Measurements from ENCODE around the gene DDAH2. TPM values are rescaled to one million over a fixed set of nuclear protein-coding genes. Genes with fewer than 3 reads are reported as not detected.

The DDAH2 gene
- polyA plus RNA-seq, 1 donor from 2014 or later, result 386 TPM

- H3K27ac ChIP-seq (ENCODE audit: low read length), result no peak overlapping the region
- no peaks in the 10 kb centered on the region for H3K79me2 ChIP-seq (replicated peaks; ENCODE audit: insufficient read depth, low read length)
- H2AFZ ChIP-seq (ENCODE audit: low read depth, low read length), result no peak overlapping the region
- TF ChIP-seq POLR2AphosphoS5 (IDR thresholded peaks at IDR 0.05) (no peak), CTCF (IDR thresholded peaks at IDR 0.05; ENCODE audit: poor library complexity, severe bottlenecking) (no peak), RAD21 (conservative IDR thresholded peaks at IDR 0.05) (no peak), MXI1 (conservative IDR thresholded peaks at IDR 0.05; ENCODE audit: poor library complexity, severe bottlenecking) (no peak)
- no peak overlapping the region for H3K4me3 ChIP-seq (ENCODE audit: low read length)
- no peaks in the 10 kb centered on the region for H4K20me1 ChIP-seq (ENCODE audit: insufficient read depth)
- H3K9ac ChIP-seq (ENCODE audit: low read length), result no peak overlapping the region
- H3F3A ChIP-seq (ENCODE audit: insufficient read depth, low read length, poor library complexity, severe bottlenecking), result no peaks in the 10 kb centered on the region
- H3K9me3 ChIP-seq (ENCODE audit: low read length), result no peaks in the 10 kb centered on the region
- no peak overlapping the region for H3K4me2 ChIP-seq (ENCODE audit: low read length)
- H3K36me3 ChIP-seq (ENCODE audit: insufficient read depth, low read length), result no peaks in the 10 kb centered on the region
- H3K9me2 ChIP-seq (ENCODE audit: insufficient read depth, low read length), result no peaks in the 10 kb centered on the region
- H3K27me3 ChIP-seq (ENCODE audit: insufficient read depth, low read depth, low read length), result no peaks in the 10 kb centered on the region
Observed at GRCh38 chr6:31677955-31678354, 51.1 kb downstream of the DDAH2 start.

Small RNA genes within 50 kb of the gene (small RNA-seq; reads per million reads assigned to genes)
- gene LY6G6D (0 reads per million in 3 experiments), gene MIR4646 (0 to 0.03 (median 0) reads per million in 3 experiments), gene MSH5-SAPCD1 (0 reads per million in 3 experiments), gene RF00019 (0 to 1.2 (median 0) reads per million in 3 experiments), gene RNU6-850P (0 reads per million in 3 experiments), gene SAPCD1 (0 reads per million in 3 experiments)

Other genes with a start within 250 kb of the DDAH2 start
- gene MICB, start 231.2 kb downstream of the DDAH2 start, polyA plus RNA-seq, result 0.14 TPM in 1 of 2 replicates, not detected in the other
- gene MCCD1, start 200.3 kb downstream of the DDAH2 start, polyA plus RNA-seq, result not detected in 2 replicates
- gene DDX39B, start 187.3 kb downstream of the DDAH2 start, polyA plus RNA-seq, result 313 and 371 TPM in 2 replicates
- gene ATP6V1G2, start 182.7 kb downstream of the DDAH2 start, polyA plus RNA-seq, result 56.7 and 76.7 TPM in 2 replicates
- 88.7 and 92.8 TPM in 2 replicates for gene NFKBIL1, start 181.7 kb downstream of the DDAH2 start, polyA plus RNA-seq
- 0.56 TPM in 1 of 2 replicates, not detected in the other for gene LTA, start 157.0 kb downstream of the DDAH2 start, polyA plus RNA-seq
- gene TNF, start 153.7 kb downstream of the DDAH2 start, polyA plus RNA-seq, result not detected in 2 replicates
- not detected in 2 replicates for gene LTB, start 146.9 kb downstream of the DDAH2 start, polyA plus RNA-seq
- not detected in 2 replicates for gene LST1, start 143.0 kb downstream of the DDAH2 start, polyA plus RNA-seq
- gene NCR3, start 136.3 kb downstream of the DDAH2 start, polyA plus RNA-seq, result not detected in 2 replicates
- gene AIF1, start 114.1 kb downstream of the DDAH2 start, polyA plus RNA-seq, result not detected in 2 replicates
- 39.9 and 51.0 TPM in 2 replicates for gene PRRC2A, start 108.6 kb downstream of the DDAH2 start, polyA plus RNA-seq
- 203 and 204 TPM in 2 replicates for gene BAG6, start 76.6 kb downstream of the DDAH2 start, polyA plus RNA-seq
- gene APOM, start 73.4 kb downstream of the DDAH2 start, polyA plus RNA-seq, result 1.3 and 4.4 TPM in 2 replicates
- 17.2 and 24.3 TPM in 2 replicates for gene C6orf47, start 68.5 kb downstream of the DDAH2 start, polyA plus RNA-seq
- 18.4 and 21.9 TPM in 2 replicates for gene GPANK1, start 64.3 kb downstream of the DDAH2 start, polyA plus RNA-seq
- 130 and 135 TPM in 2 replicates for gene CSNK2B, start 63.2 kb downstream of the DDAH2 start, polyA plus RNA-seq
- 4.0 and 7.7 TPM in 2 replicates for gene LY6G5B, start 59.3 kb downstream of the DDAH2 start, polyA plus RNA-seq
- gene LY6G5C, start 48.2 kb downstream of the DDAH2 start, polyA plus RNA-seq, result 13.4 and 26.6 TPM in 2 replicates
- 130 and 154 TPM in 2 replicates for gene ABHD16A, start 26.0 kb downstream of the DDAH2 start, polyA plus RNA-seq
- gene LY6G6F, start 22.4 kb downstream of the DDAH2 start, polyA plus RNA-seq, result not detected in 2 replicates
- not detected in 2 replicates for gene LY6G6D, start 14.0 kb downstream of the DDAH2 start, polyA plus RNA-seq
- gene LY6G6C, start 7.6 kb downstream of the DDAH2 start, polyA plus RNA-seq, result 0.78 and 0.88 TPM in 2 replicates
- not detected in 2 replicates for gene MPIG6B, start 5.9 kb downstream of the DDAH2 start, polyA plus RNA-seq
- 5.5 and 5.7 TPM in 2 replicates for gene CLIC1, start 7.2 kb upstream of the DDAH2 start, polyA plus RNA-seq
- 5.1 and 7.8 TPM in 2 replicates for gene MSH5, start 10.7 kb upstream of the DDAH2 start, polyA plus RNA-seq
- gene SAPCD1, start 33.4 kb upstream of the DDAH2 start, polyA plus RNA-seq, result 1.3 TPM in 1 of 2 replicates, not detected in the other
- 5.3 and 5.7 TPM in 2 replicates for gene VWA7, start 48.0 kb upstream of the DDAH2 start, polyA plus RNA-seq
- 40.9 and 49.4 TPM in 2 replicates for gene VARS1, start 66.5 kb upstream of the DDAH2 start, polyA plus RNA-seq
- gene LSM2, start 77.7 kb upstream of the DDAH2 start, polyA plus RNA-seq, result 68.5 and 87.6 TPM in 2 replicates
- 1.6 and 2.6 TPM in 2 replicates for gene HSPA1L, start 86.0 kb upstream of the DDAH2 start, polyA plus RNA-seq
- gene HSPA1A, start 86.2 kb upstream of the DDAH2 start, polyA plus RNA-seq, result 50.9 and 54.5 TPM in 2 replicates
- 120 and 128 TPM in 2 replicates for gene HSPA1B, start 98.4 kb upstream of the DDAH2 start, polyA plus RNA-seq
- gene NEU1, start 133.5 kb upstream of the DDAH2 start, polyA plus RNA-seq, result 40.9 and 47.0 TPM in 2 replicates
- 0.09 and 0.46 TPM in 2 replicates for gene SLC44A4, start 149.7 kb upstream of the DDAH2 start, polyA plus RNA-seq
- gene EHMT2, start 168.4 kb upstream of the DDAH2 start, polyA plus RNA-seq, result 102 and 121 TPM in 2 replicates
- 19.2 and 21.4 TPM in 2 replicates for gene ZBTB12, start 172.8 kb upstream of the DDAH2 start, polyA plus RNA-seq
- 1.2 and 1.5 TPM in 2 replicates for gene C2, start 198.4 kb upstream of the DDAH2 start, polyA plus RNA-seq
- 0.97 TPM in 1 of 2 replicates, not detected in the other for gene CFB, start 216.8 kb upstream of the DDAH2 start, polyA plus RNA-seq
- gene NELFE, start 229.7 kb upstream of the DDAH2 start, polyA plus RNA-seq, result 103 and 117 TPM in 2 replicates
- 48.2 and 51.7 TPM in 2 replicates for gene SKIC2, start 229.9 kb upstream of the DDAH2 start, polyA plus RNA-seq
- 20.0 and 29.2 TPM in 2 replicates for gene DXO, start 242.8 kb upstream of the DDAH2 start, polyA plus RNA-seq